Measurements from ENCODE around the gene RGL4. TPM values are rescaled to one million over a fixed set of nuclear protein-coding genes. Genes with fewer than 3 reads are reported as not detected.

RGL4 gene
- total and polyA plus RNA-seq, 2 of the 13 experiments (the other 11 are each of a cell fraction or from before 2014, with no cell fraction given), result not detected

- TF ChIP-seq, protein P1, sequence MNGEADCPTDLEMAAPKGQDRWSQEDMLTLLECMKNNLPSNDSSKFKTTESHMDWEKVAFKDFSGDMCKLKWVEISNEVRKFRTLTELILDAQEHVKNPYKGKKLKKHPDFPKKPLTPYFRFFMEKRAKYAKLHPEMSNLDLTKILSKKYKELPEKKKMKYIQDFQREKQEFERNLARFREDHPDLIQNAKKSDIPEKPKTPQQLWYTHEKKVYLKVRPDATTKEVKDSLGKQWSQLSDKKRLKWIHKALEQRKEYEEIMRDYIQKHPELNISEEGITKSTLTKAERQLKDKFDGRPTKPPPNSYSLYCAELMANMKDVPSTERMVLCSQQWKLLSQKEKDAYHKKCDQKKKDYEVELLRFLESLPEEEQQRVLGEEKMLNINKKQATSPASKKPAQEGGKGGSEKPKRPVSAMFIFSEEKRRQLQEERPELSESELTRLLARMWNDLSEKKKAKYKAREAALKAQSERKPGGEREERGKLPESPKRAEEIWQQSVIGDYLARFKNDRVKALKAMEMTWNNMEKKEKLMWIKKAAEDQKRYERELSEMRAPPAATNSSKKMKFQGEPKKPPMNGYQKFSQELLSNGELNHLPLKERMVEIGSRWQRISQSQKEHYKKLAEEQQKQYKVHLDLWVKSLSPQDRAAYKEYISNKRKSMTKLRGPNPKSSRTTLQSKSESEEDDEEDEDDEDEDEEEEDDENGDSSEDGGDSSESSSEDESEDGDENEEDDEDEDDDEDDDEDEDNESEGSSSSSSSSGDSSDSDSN (CRISPR knock-in tag; IDR thresholded peaks at IDR 0.05), result peak; percentile 85; the same call in 1 of the 2 replicates
- TF ChIP-seq, protein P2, sequence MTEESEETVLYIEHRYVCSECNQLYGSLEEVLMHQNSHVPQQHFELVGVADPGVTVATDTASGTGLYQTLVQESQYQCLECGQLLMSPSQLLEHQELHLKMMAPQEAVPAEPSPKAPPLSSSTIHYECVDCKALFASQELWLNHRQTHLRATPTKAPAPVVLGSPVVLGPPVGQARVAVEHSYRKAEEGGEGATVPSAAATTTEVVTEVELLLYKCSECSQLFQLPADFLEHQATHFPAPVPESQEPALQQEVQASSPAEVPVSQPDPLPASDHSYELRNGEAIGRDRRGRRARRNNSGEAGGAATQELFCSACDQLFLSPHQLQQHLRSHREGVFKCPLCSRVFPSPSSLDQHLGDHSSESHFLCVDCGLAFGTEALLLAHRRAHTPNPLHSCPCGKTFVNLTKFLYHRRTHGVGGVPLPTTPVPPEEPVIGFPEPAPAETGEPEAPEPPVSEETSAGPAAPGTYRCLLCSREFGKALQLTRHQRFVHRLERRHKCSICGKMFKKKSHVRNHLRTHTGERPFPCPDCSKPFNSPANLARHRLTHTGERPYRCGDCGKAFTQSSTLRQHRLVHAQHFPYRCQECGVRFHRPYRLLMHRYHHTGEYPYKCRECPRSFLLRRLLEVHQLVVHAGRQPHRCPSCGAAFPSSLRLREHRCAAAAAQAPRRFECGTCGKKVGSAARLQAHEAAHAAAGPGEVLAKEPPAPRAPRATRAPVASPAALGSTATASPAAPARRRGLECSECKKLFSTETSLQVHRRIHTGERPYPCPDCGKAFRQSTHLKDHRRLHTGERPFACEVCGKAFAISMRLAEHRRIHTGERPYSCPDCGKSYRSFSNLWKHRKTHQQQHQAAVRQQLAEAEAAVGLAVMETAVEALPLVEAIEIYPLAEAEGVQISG (CRISPR knock-in tag; IDR thresholded peaks at IDR 0.05), result peak; percentile 98
- no peak for TF ChIP-seq MBNL3 (CRISPR knock-in tag; conservative IDR thresholded peaks at IDR 0.05)
- peak; percentile 71; the same call in 1 of the 2 replicates for TF ChIP-seq ELK4 (CRISPR knock-in tag; IDR thresholded peaks at IDR 0.05; ENCODE audit: borderline replicate concordance)
- no peak for TF ChIP-seq ZNF432 (CRISPR knock-in tag; IDR thresholded peaks at IDR 0.05; ENCODE audit: borderline replicate concordance)
- TF ChIP-seq, protein P3, sequence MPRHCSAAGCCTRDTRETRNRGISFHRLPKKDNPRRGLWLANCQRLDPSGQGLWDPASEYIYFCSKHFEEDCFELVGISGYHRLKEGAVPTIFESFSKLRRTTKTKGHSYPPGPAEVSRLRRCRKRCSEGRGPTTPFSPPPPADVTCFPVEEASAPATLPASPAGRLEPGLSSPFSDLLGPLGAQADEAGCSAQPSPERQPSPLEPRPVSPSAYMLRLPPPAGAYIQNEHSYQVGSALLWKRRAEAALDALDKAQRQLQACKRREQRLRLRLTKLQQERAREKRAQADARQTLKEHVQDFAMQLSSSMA (CRISPR knock-in tag; IDR thresholded peaks at IDR 0.05), result peak; percentile 45; the same call in 1 of the 2 replicates
- TF ChIP-seq, protein P4, sequence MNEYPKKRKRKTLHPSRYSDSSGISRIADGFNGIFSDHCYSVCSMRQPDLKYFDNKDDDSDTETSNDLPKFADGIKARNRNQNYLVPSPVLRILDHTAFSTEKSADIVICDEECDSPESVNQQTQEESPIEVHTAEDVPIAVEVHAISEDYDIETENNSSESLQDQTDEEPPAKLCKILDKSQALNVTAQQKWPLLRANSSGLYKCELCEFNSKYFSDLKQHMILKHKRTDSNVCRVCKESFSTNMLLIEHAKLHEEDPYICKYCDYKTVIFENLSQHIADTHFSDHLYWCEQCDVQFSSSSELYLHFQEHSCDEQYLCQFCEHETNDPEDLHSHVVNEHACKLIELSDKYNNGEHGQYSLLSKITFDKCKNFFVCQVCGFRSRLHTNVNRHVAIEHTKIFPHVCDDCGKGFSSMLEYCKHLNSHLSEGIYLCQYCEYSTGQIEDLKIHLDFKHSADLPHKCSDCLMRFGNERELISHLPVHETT (CRISPR knock-in tag; conservative IDR thresholded peaks at IDR 0.05), result no peak
- peak; percentile 82 for TF ChIP-seq ASH2L (IDR thresholded peaks at IDR 0.05; ENCODE audit: insufficient read length, low read depth, low read length)
- TF ChIP-seq, protein P5, sequence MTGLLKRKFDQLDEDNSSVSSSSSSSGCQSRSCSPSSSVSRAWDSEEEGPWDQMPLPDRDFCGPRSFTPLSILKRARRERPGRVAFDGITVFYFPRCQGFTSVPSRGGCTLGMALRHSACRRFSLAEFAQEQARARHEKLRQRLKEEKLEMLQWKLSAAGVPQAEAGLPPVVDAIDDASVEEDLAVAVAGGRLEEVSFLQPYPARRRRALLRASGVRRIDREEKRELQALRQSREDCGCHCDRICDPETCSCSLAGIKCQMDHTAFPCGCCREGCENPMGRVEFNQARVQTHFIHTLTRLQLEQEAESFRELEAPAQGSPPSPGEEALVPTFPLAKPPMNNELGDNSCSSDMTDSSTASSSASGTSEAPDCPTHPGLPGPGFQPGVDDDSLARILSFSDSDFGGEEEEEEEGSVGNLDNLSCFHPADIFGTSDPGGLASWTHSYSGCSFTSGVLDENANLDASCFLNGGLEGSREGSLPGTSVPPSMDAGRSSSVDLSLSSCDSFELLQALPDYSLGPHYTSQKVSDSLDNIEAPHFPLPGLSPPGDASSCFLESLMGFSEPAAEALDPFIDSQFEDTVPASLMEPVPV (CRISPR knock-in tag; IDR thresholded peaks at IDR 0.05), result peak; percentile 90; the same call in 1 of the 2 replicates
- TF ChIP-seq MTERF4 (CRISPR knock-in tag; IDR thresholded peaks at IDR 0.05), result peak; percentile 70; the same call in 1 of the 2 replicates
- TF ChIP-seq ATF1 (CRISPR knock-in tag; IDR thresholded peaks at IDR 0.05), result peak; percentile 97
- TF ChIP-seq HDAC2 (CRISPR knock-in tag; IDR thresholded peaks at IDR 0.05), result peak; percentile 75
- no peak for TF ChIP-seq ATM (IDR thresholded peaks at IDR 0.05; ENCODE audit: borderline replicate concordance)
Observed at GRCh38 chr22:23716811-23717801, 26.3 kb downstream of the RGL4 start (continued).
